Measurements from ENCODE around the gene RPH3AL.

RPH3AL gene

GRCh38 chr17:350706-351448 lies 1.7 kb downstream of the RPH3AL start:
- no peak for DNase-seq

GRCh38 chr17:349666-350065 lies 2.9 kb downstream of the RPH3AL start:
- no peak for DNase-seq

- no peak for DNase-seq
These were observed 3.7 kb downstream of the RPH3AL start for GRCh38 chr17:348692-349425.

GRCh38 chr17:348012-348411 lies 4.6 kb downstream of the RPH3AL start:
- DNase-seq = no peak

GRCh38 chr17:347309-347899 lies 5.2 kb downstream of the RPH3AL start:
- DNase-seq = no peak

- DNase-seq = no peak
These were observed 6.4 kb downstream of the RPH3AL start for GRCh38 chr17:345992-346785.

GRCh38 chr17:345261-345660 lies 7.3 kb downstream of the RPH3AL start:
- DNase-seq = no peak

GRCh38 chr17:343875-344752 lies 8.5 kb downstream of the RPH3AL start:
- no peak for DNase-seq

- DNase-seq = no peak
These were observed 9.4 kb downstream of the RPH3AL start for GRCh38 chr17:343211-343610.

GRCh38 chr17:340074-340473 lies 12.5 kb downstream of the RPH3AL start:
- no peak for DNase-seq

- DNase-seq = peak; percentile 19
These were observed 13.2 kb downstream of the RPH3AL start for GRCh38 chr17:339193-340061.

- DNase-seq = no peak
These were observed 14.0 kb downstream of the RPH3AL start for GRCh38 chr17:338442-339192.

- DNase-seq = no peak
These were observed 14.7 kb downstream of the RPH3AL start for GRCh38 chr17:337866-338265.

GRCh38 chr17:337453-337852 lies 15.2 kb downstream of the RPH3AL start:
- DNase-seq = no peak

GRCh38 chr17:337022-337420 lies 15.6 kb downstream of the RPH3AL start:
- no peak for DNase-seq

- no peak for DNase-seq
These were observed 16.2 kb downstream of the RPH3AL start for GRCh38 chr17:336110-337021.

GRCh38 chr17:335691-336090 lies 16.9 kb downstream of the RPH3AL start:
- no peak for DNase-seq

GRCh38 chr17:334974-335481 lies 17.6 kb downstream of the RPH3AL start:
- no peak for DNase-seq

Data from NCI-H774 (cell line).